Kidney (tissue), 14 donors: ENCODE measurements around the gene OR5B12. TPM values are rescaled to one million over a fixed set of nuclear protein-coding genes. Genes with fewer than 3 reads are reported as not detected.
"Not testable (repeated sequence)": the region's sequence is repeated elsewhere in the genome, so short reads cannot be mapped to it uniquely, and the experiment has no call there.

Experiments used
- DNase-seq, 5 donors: peaks; one replicate each; pipeline ENCODE4 v3.0.0-alpha.2; 2013 to 2020
- FAIRE-seq: peaks from 2 replicates; lab custom pipeline; 2012; peaks lifted over from hg19 to GRCh38; lab: Jason Lieb, UNC
- H3K27ac ChIP-seq, 2 donors: one replicate each; pipeline ENCODE4 v1.7.0; 2013; ENCODE audit warnings: low read depth in 2 of 2, low read length in 2 of 2, inconsistent platforms in 1 of 2
- H3K27me3 ChIP-seq: one replicate; pipeline ENCODE4 v1.7.1; 2013; ENCODE audit warnings: low read length, inconsistent platforms; ENCODE audit not compliant: control insufficient read depth, insufficient read depth
- H3K36me3 ChIP-seq, 3 donors: one replicate each; pipeline versions ENCODE4 v1.7.0 to v1.7.1; 2013; ENCODE audit warnings: low read length in 3 of 3, control low read depth in 1 of 3, inconsistent platforms in 1 of 3; ENCODE audit not compliant: insufficient read depth in 3 of 3, control insufficient read depth in 2 of 3
- H3K4me1 ChIP-seq, 3 donors: one replicate each; pipeline versions ENCODE4 v1.7.0 to v1.7.1; 2013; ENCODE audit warnings: low read length in 3 of 3, inconsistent platforms in 1 of 3, low read depth in 1 of 3; ENCODE audit not compliant: control insufficient read depth in 2 of 3, insufficient read depth in 2 of 3
- H3K4me3 ChIP-seq, 3 donors: one replicate each; pipeline versions ENCODE4 v1.7.0 to v1.8.1; 2013; ENCODE audit warnings: low read length in 3 of 3, control low read depth in 1 of 3, inconsistent platforms in 1 of 3
- H3K9ac ChIP-seq, 3 donors: one replicate each; pipeline versions ENCODE4 v1.7.0 to v1.7.1; 2013; ENCODE audit warnings: low read length in 3 of 3, control low read depth in 1 of 3, inconsistent platforms in 1 of 3
- H3K9me3 ChIP-seq, 3 donors: one replicate each; pipeline versions ENCODE4 v1.7.0 to v1.7.1; 2013; ENCODE audit warnings: low read length in 3 of 3, control low read depth in 1 of 3, inconsistent platforms in 1 of 3; ENCODE audit not compliant: control insufficient read depth in 2 of 3, insufficient read depth in 1 of 3
- CTCF ChIP-seq: IDR thresholded peaks from 3 replicates; pipeline ENCODE4 v1.5.1; 2012; ENCODE audit warnings: mild to moderate bottlenecking, moderate library complexity, borderline replicate concordance; ENCODE audit not compliant: insufficient read depth; ENCODE audit errors: extremely low read depth
- intact Hi-C: fragments of 100-400 bp; cut with DNase I; formaldehyde crosslinking; loops from one replicate; pipeline ENCODE4 v1.11.1; 2022
- polyA plus RNA-seq: library from polyadenylated mRNA; stranded (reverse); fragments of 350-450 nt; fragmentation: Illumina TruSeq; extraction: RNeasy Lipid Tissue Mini Kit (QIAGEN cat#74804); gene quantifications from one replicate; pipeline ENCODE4 v1.2.3, GENCODE V29; 2014; ENCODE audit warnings: low read depth, low replicate concordance; ENCODE audit not compliant: insufficient read depth
- total RNA-seq: library from RNA; stranded (reverse); fragmentation: NEBNext Ultra II Directional; extraction: Animal tissue kit (Norgen Biotek cat#: 25700); gene quantifications from one replicate; pipeline ENCODE4 v1.2.1, GENCODE V29; 2021
- donor health status: control.
- donor health status: control.
- donor health status: control.
- donor health status: control.
- donor health status: control.
- donor health status: DM: yes; HTN: yes; CAD: no.
- donor health status: Normal renal cell carcinoma (clear cell type).

Gene OR5B12
- total and polyA plus RNA-seq, 2 donors from 2014 or later, result not detected

- Histone ChIP-seq H3K27ac (no peak overlapping the region), H3K4me1 (no peaks in the 10 kb centered on the region), H3K9me3 (peaks cover 0 to 4% (median 0%) of the 10 kb centered on the region in 3 donors), H3K4me3 (no peak overlapping the region), H3K36me3 (no peaks in the 10 kb centered on the region), H3K27me3 (no peaks in the 10 kb centered on the region), H3K9ac (no peak overlapping the region)
- TF ChIP-seq CTCF, result no peak
- intact Hi-C loops, result no loop called here
- no peak for FAIRE-seq
- no peak for DNase-seq
Measured at GRCh38 chr11:58429273-58429672, 12.8 kb downstream of the OR5B12 start.

DNA sequence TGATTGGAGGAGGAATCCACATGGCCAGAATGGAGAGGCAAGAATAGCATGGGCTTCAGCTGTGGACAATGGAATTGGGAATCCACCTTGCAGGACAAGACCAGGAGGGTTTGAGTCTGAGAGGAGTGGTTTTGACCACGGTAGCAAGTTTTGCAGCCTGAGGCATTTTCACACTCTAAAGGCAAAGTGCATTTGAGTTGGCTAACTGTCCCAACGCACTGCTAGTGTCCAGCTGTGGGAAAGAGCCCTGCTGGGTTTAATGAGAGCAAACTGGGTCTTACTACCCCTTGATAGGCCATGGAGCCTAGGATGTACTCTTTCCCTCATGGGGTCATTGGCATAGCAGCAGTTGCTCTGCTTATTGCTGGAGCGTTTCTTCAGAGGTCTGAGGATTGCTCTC lies 14.0 kb downstream of the OR5B12 start, which contains the start of gene OR5B2:
OR5B2 (minus strand) TSS at position 101 of the 400 bp plus-strand sequence. CDS start 4,860 bp downstream, outside the sequence.
- DNase-seq, result no peak
- Histone ChIP-seq H3K36me3 (no peaks in the 10 kb centered on the region), H3K9me3 (peaks cover 0 to 4% (median 0%) of the 10 kb centered on the region in 3 donors), H3K4me3 (no peak within 1 kb of the TSS), H3K9ac (no peak within 1 kb of the TSS), H3K27me3 (no peaks in the 10 kb centered on the region), H3K4me1 (no peaks in the 10 kb centered on the region), H3K27ac (no peak within 1 kb of the TSS)
- FAIRE-seq, result no peak
- no peak for TF ChIP-seq CTCF
- intact Hi-C loops, result no loop called here

- Histone ChIP-seq H3K27ac (no peak within 1 kb of the TSS), H3K27me3 (no peaks in the 10 kb centered on the region), H3K4me3 (no peak within 1 kb of the TSS), H3K9ac (no peak within 1 kb of the TSS), H3K36me3 (no peaks in the 10 kb centered on the region), H3K9me3 (peaks cover 0 to 3% (median 0%) of the 10 kb centered on the region in 3 donors), H3K4me1 (no peaks in the 10 kb centered on the region)
- DNase-seq (no peak), FAIRE-seq (no peak)
- intact Hi-C loops, result no loop called here
- TF ChIP-seq CTCF, result no peak
Measured at GRCh38 chr11:58406774-58407173, 35.3 kb downstream of the OR5B12 start, which contains the start of gene OR5B3. Gene OR5B3 (minus strand): TSS chr11:58406874. CDS start chr11:58403409, 3,465 bp downstream.

GRCh38 chr11:58399622-58400021 lies 42.4 kb downstream of the OR5B12 start:
- H3K36me3 ChIP-seq, H3K4me3 ChIP-seq, H3K4me1 ChIP-seq, intact Hi-C loops, H3K27ac ChIP-seq, H3K9ac ChIP-seq, H3K9me3 ChIP-seq, H3K27me3 ChIP-seq, DNase-seq: not testable (repeated sequence)
- FAIRE-seq, result peak; percentile 91
